GM19099 (cell line): ENCODE results near the gene MYL2.

Source experiments
- POLR2A ChIP-seq: IDR thresholded peaks from 3 replicates; pipeline ENCODE4 v1.6.1; 2011; ENCODE audit warnings: low read depth; ENCODE audit not compliant: insufficient read length; ENCODE audit errors: extremely low read depth

The MYL2 gene

GRCh38 chr12:110932046-110932445 is 11.7 kb upstream of the MYL2 start:
- TF ChIP-seq POLR2A: no peak

GRCh38 chr12:110931315-110931728 is 10.9 kb upstream of the MYL2 start:
- TF ChIP-seq POLR2A: no peak

GRCh38 chr12:110930348-110931314 is 10.3 kb upstream of the MYL2 start:
- TF ChIP-seq POLR2A: no peak

- TF ChIP-seq POLR2A: no peak
Observed at GRCh38 chr12:110929818-110930217, 9.4 kb upstream of the MYL2 start.

GRCh38 chr12:110928700-110929099 is 8.3 kb upstream of the MYL2 start:
- no peak for TF ChIP-seq POLR2A

GRCh38 chr12:110927546-110927945 is 7.2 kb upstream of the MYL2 start:
- TF ChIP-seq POLR2A: no peak

- no peak for TF ChIP-seq POLR2A
Observed at GRCh38 chr12:110923692-110924334, 3.4 kb upstream of the MYL2 start.

- no peak for TF ChIP-seq POLR2A
Observed at GRCh38 chr12:110923192-110923591, 2.8 kb upstream of the MYL2 start.

GRCh38 chr12:110922652-110923051 is 2.3 kb upstream of the MYL2 start:
- TF ChIP-seq POLR2A: no peak

GRCh38 chr12:110921262-110921661 is 883 bp upstream of the MYL2 start:
- no peak for TF ChIP-seq POLR2A

- TF ChIP-seq POLR2A: no peak
Observed at GRCh38 chr12:110919720-110920119, 659 bp downstream of the MYL2 start.

GRCh38 chr12:110917961-110918360 is 2.4 kb downstream of the MYL2 start:
- TF ChIP-seq POLR2A: no peak

- no peak for TF ChIP-seq POLR2A
Observed at GRCh38 chr12:110917467-110917866, 2.9 kb downstream of the MYL2 start.

- TF ChIP-seq POLR2A: no peak
Observed at GRCh38 chr12:110916295-110916875, 4.0 kb downstream of the MYL2 start.
